Adrenal gland (tissue), 12 donors: ENCODE data around the gene EML6. TPM values are rescaled to one million over a fixed set of nuclear protein-coding genes. Genes with fewer than 3 reads are reported as not detected.

Experiments
- DNase-seq, 7 donors: peaks; one replicate each; pipeline ENCODE4 v3.0.0-alpha.2; 2019 to 2020
- H3K27ac ChIP-seq, 5 donors: fragments of 200-600 bp; sonication (generic) in 4 of 5; 1 replicate in 3 of 5; 2 replicates in 2 of 5; pipeline versions ENCODE4 v1.5.1 to v1.8.0; 2016 to 2020; ENCODE audit warnings: mild to moderate bottlenecking in 1 of 5
- H3K27me3 ChIP-seq: fragments of 200-600 bp; 2 replicates; pipeline ENCODE4 v1.8.0; 2021
- H3K36me3 ChIP-seq, 2 donors: fragments of 200-600 bp; replicated peaks in 1 of 2; 1 replicate in 1 of 2; 2 replicates in 1 of 2; pipeline versions ENCODE4 v1.5.1 to v1.8.0; 2018 to 2022
- H3K4me1 ChIP-seq, 2 donors: fragments of 200-600 bp; replicated peaks in 1 of 2; 1 replicate in 1 of 2; 2 replicates in 1 of 2; pipeline versions ENCODE4 v1.5.1 to v1.8.0; 2018 to 2021
- H3K4me3 ChIP-seq, 4 donors: fragments of 200-600 bp; sonication (generic) in 3 of 4; one replicate each; pipeline ENCODE4 v1.5.1; 2016 to 2018
- H3K9me3 ChIP-seq, 3 donors: fragments of 200-600 bp; sonication (generic) in 1 of 3; replicated peaks in 1 of 3; 1 replicate in 2 of 3; 2 replicates in 1 of 3; pipeline versions ENCODE4 v1.5.1 to v1.8.0; 2016 to 2021
- POLR2A ChIP-seq, 2 donors: fragments of 450-650 bp; IDR thresholded peaks; one replicate each; pipeline ENCODE4 v1.6.1; 2017; ENCODE audit warnings: antibody characterized with exemption in 2 of 2, mild to moderate bottlenecking in 2 of 2, moderate library complexity in 1 of 2
- WGBS, 4 donors: extraction: QIAGEN DNeasy Blood & Tissue Kit in 2 of 4; methylation state at CpG; one replicate each; pipeline versions ENCODE4 v1.1.5 to v1.1.7; 2013 to 2017; 5-methylcytosine and 5-hydroxymethylcytosine counted together
- intact Hi-C, 2 donors: fragments of 100-400 bp; cut with DNase I; formaldehyde crosslinking; loops; one replicate each; pipeline versions ENCODE4 v1.14.1 to v1.15.0; 2022 to 2023
- polyA plus RNA-seq, 3 donors: library from polyadenylated mRNA; stranded (reverse); fragments of 200-250 nt in 2 of 3; fragments of 350-450 nt in 1 of 3; fragmentation: Illumina TruSeq in 1 of 3; extraction: RNeasy Lipid Tissue Mini Kit (QIAGEN cat#74804) in 1 of 3; gene quantifications; one replicate each; pipeline ENCODE4 v1.2.3, GENCODE V29; 2013 to 2014
- total RNA-seq, 9 donors: library from RNA; depleted of rRNA in 4 of 9; stranded (reverse); fragments of >200 nt in 4 of 9; fragments of 120-200 nt in 1 of 9; fragmentation: NEBNext Ultra II Directional in 1 of 9; extraction: Animal tissue kit (Norgen Biotek cat#: 25700) in 1 of 9; gene quantifications; one replicate each; pipeline versions ENCODE4 v1.1.0 to v1.2.4, GENCODE V29; 2013 to 2023
- TF ChIP-seq, protein P1 (sequence below), 6 experiments: fragments of 450-650 bp in 4 of 6; fragments of 200-600 bp in 2 of 6; sonication (generic) in 1 of 6; IDR thresholded peaks; 1 replicate in 5 of 6; 2 replicates in 1 of 6; pipeline versions ENCODE4 v1.5.1 to v1.8.0; 2016 to 2021; ENCODE audit warnings: antibody characterized with exemption in 6 of 6, mild to moderate bottlenecking in 2 of 6, moderate library complexity in 1 of 6
- donor health status: healthy with polysubstance abuse.
- donor health status: Bipolar disorder and iron deficiency.
- donor health status: DM: yes; HTN: yes; CAD: no.
- donor health status: DM: no; HTN: no; CAD: no.
- donor health status: DM: no; HTN: no; CAD: no.
- donor health status: DM: yes; HTN: yes; CAD: no.

Gene EML6
- total and polyA plus RNA-seq, 12 donors: 6.0 to 19.3 (median 10.9) TPM

DNA sequence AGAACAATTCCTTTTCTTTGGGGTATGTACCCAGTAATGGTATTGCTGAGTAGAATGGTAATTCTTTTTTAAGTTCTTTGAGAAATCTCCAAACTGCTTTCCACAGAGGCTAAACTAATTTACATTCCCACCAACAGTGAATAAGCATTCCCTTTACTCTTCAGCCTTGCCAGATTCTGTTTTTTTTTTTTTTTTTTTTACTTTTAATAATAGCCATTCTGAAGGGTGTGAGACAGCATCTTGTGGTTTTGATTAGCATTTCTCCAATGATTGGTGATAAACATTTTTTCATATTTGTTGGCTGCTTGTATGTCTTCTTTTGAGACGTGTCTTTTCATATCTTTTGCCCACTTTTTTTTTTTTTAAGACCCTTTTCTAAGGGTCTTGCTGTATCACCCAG lies 189.4 kb downstream of the EML6 start:
- WGBS, 4 donors: 71 to 96% (median 85%) methylated on average over 1 of the region's 1 CpG
- no peak for TF ChIP-seq POLR2A (IDR thresholded peaks at IDR 0.05)
- TF ChIP-seq, protein P1, sequence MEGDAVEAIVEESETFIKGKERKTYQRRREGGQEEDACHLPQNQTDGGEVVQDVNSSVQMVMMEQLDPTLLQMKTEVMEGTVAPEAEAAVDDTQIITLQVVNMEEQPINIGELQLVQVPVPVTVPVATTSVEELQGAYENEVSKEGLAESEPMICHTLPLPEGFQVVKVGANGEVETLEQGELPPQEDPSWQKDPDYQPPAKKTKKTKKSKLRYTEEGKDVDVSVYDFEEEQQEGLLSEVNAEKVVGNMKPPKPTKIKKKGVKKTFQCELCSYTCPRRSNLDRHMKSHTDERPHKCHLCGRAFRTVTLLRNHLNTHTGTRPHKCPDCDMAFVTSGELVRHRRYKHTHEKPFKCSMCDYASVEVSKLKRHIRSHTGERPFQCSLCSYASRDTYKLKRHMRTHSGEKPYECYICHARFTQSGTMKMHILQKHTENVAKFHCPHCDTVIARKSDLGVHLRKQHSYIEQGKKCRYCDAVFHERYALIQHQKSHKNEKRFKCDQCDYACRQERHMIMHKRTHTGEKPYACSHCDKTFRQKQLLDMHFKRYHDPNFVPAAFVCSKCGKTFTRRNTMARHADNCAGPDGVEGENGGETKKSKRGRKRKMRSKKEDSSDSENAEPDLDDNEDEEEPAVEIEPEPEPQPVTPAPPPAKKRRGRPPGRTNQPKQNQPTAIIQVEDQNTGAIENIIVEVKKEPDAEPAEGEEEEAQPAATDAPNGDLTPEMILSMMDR (IDR thresholded peaks at IDR 0.05): no peak

DNA sequence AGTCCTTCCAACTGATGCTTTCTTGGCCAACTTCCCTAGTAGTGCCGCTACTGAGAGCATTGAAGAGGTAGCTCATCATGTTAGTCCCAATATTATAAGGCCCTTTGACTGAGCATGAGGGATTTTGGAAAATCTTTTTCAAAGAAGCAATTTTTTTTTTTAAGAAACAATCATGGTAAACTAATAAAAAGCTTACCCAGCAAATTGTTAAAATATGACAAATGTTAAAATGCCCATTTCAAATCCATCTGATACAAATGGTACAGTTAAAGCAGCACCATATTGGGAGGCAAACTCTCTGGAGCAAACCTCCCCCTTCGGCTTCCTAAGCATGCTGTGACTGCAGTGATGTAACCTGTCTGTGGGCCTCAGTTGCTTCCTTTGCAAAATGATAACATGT lies 191.2 kb downstream of the EML6 start:
- WGBS, 4 donors: 90 to 98% (median 95%) methylated on average over 2 of the region's 2 CpGs
- Histone ChIP-seq H3K27me3 (no peaks in the 10 kb centered on the region), H3K27ac (no peak overlapping the region)

More for the DNA sequence above, 189.4 kb downstream of the EML6 start:
- peaks cover 0 to 10% of the 10 kb centered on the region in 2 donors for H3K4me1 ChIP-seq
- no peak overlapping the region for H3K4me3 ChIP-seq
- no peak for DNase-seq
- no peaks in the 10 kb centered on the region for H3K9me3 ChIP-seq
- no peaks in the 10 kb centered on the region for H3K27me3 ChIP-seq
- H3K27ac ChIP-seq: no peak overlapping the region
- H3K36me3 ChIP-seq: no peaks in the 10 kb centered on the region
- intact Hi-C loops: no loop called here

DNA sequence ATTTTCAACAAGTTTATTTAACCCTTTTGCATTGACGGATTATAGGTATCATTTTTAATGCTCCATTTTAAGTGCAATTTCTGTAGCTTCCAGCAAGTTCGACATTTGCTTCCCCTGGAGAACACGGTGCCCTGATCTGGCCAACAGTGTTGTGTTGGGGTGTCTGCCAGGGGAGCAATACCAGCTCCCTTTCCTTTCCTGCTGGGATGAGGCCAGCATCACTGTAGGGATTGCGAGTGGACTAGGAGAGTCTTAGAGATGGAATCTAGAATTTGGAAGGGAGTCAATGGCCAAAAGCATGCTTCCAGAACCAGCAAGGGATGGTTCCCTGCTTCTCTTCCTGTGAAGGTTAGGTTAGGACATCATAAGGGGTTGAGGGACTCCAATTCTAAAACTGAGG lies 191.6 kb downstream of the EML6 start:
- Histone ChIP-seq H3K36me3 (no peaks in the 10 kb centered on the region), H3K4me3 (no peak overlapping the region), H3K27ac (no peak overlapping the region), H3K4me1 (no peaks in the 10 kb centered on the region), H3K27me3 (no peaks in the 10 kb centered on the region), H3K9me3 (no peaks in the 10 kb centered on the region)
- no peak for DNase-seq
- 88 to 98% (median 94%) methylated on average over 4 of the region's 4 CpGs for WGBS, 4 donors
- no peak for TF ChIP-seq POLR2A (IDR thresholded peaks at IDR 0.05)
- TF ChIP-seq, protein P1 (IDR thresholded peaks at IDR 0.05): no peak
- intact Hi-C loops: no loop called here

More for the DNA sequence above, 191.2 kb downstream of the EML6 start:
- H3K9me3 ChIP-seq: no peaks in the 10 kb centered on the region
- no peak for DNase-seq
- H3K4me3 ChIP-seq: no peak overlapping the region
- H3K36me3 ChIP-seq: no peaks in the 10 kb centered on the region
- TF ChIP-seq, protein P1 (IDR thresholded peaks at IDR 0.05): no peak
- TF ChIP-seq POLR2A (IDR thresholded peaks at IDR 0.05): no peak
- intact Hi-C loops: no loop called here
- H3K4me1 ChIP-seq: no peaks in the 10 kb centered on the region

DNA sequence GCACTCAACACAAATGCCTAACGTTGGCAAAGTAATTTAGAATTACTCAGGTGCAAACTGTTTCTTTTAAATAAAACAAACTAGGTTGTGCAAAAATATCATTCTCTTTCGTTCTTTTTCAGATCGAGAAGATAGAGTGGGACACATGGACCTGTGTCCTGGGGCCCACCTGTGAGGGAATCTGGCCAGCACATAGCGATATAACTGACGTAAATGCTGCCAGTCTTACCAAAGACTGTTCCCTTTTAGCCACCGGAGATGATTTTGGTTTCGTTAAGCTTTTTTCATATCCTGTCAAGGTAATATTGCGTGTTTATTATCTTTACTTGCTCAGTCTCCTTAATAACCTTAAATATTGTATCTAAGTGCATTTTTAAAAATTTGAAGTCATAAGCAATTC lies 193.2 kb downstream of the EML6 start:
- 94 to 96% (median 95%) methylated on average over 8 of the region's 8 CpGs for WGBS, 4 donors
- Histone ChIP-seq H3K27me3 (no peaks in the 10 kb centered on the region), H3K36me3 (no peaks in the 10 kb centered on the region), H3K4me1 (no peaks in the 10 kb centered on the region), H3K27ac (no peak overlapping the region), H3K9me3 (no peaks in the 10 kb centered on the region), H3K4me3 (no peak overlapping the region)
- intact Hi-C loops: no loop called here
- no peak for DNase-seq
- no peak for TF ChIP-seq POLR2A (IDR thresholded peaks at IDR 0.05)
- TF ChIP-seq, protein P1 (IDR thresholded peaks at IDR 0.05): no peak
